ENCODE measurements around the gene MMD2.
"Not testable (repeated sequence)": the region's sequence is repeated elsewhere in the genome, so short reads cannot be mapped to it uniquely, and the experiment has no call there.

Gene MMD2

DNA sequence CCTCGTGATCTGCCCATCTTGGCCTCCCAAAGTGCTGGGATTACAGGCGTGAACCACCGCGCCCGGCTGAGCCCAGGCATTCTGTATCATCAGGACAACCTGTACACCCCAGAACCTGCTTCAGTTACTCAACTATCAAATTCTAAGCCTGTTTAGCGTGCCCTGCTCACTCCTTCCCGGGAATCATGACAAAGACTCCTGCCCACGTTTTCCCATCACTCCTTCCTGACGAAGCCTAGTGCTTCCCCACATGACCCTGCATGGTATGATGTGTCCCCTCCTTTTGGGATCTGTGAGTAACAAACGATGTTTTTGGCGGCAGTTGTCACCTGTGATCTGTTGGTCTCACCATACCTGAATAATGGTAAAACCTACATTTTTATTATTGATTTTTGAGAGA lies 63.2 kb downstream of the MMD2 start:
- H3K36me3 ChIP-seq (ENCODE audit: control insufficient read depth, insufficient read depth, low read length) = no peaks in the 10 kb centered on the region
- no CpG with 5 or more reads among the region's 11 CpGs for WGBS (ENCODE audit: insufficient coverage, insufficient read length)
- H3K4me3 ChIP-seq (ENCODE audit: low read length) = no peak overlapping the region
- DNase-seq (ENCODE audit: low read depth, low spot score) = no peak
- H3K27ac ChIP-seq (ENCODE audit: low read length) = no peak overlapping the region
- no peaks in the 10 kb centered on the region for H3K4me1 ChIP-seq (ENCODE audit: control insufficient read depth, insufficient read depth, low read length)
- no peaks in the 10 kb centered on the region; the same call in 1 of the 2 replicates for H3K9me3 ChIP-seq (ENCODE audit: control insufficient read depth, insufficient read depth, low read length)
- no peaks in the 10 kb centered on the region for H3K27me3 ChIP-seq (ENCODE audit: control insufficient read depth, insufficient read depth, low read length)

DNA sequence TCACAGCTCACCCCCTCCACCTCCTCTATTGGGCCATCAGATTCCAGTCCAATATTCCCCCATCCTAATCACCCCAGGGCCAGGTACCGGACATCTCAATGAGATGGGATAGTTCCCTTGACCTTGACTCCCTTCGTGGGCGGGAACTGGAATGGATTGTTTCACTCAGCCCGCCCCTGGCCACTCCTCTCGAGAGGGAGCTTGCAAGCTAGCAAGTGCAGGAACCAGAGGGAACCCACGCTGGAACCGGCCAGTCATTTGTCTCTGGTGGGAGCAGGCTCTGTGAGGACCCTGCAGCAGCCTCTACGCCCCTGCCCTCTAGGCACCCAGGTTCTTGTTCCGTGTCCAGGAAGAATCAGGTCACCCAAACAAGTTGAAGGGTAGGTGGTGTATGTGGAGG lies 64.5 kb downstream of the MMD2 start:
- Histone ChIP-seq H3K4me3 (ENCODE audit: low read length) (no peak overlapping the region), H3K9me3 (ENCODE audit: control insufficient read depth, insufficient read depth, low read length) (no peaks in the 10 kb centered on the region; the same call in 1 of the 2 replicates), H3K36me3 (ENCODE audit: control insufficient read depth, insufficient read depth, low read length) (no peaks in the 10 kb centered on the region), H3K27me3 (ENCODE audit: control insufficient read depth, insufficient read depth, low read length) (no peaks in the 10 kb centered on the region), H3K4me1 (ENCODE audit: control insufficient read depth, insufficient read depth, low read length) (no peaks in the 10 kb centered on the region), H3K27ac (ENCODE audit: low read length) (no peak overlapping the region)
- DNase-seq (ENCODE audit: low read depth, low spot score) = no peak
- no CpG with 5 or more reads among the region's 9 CpGs for WGBS (ENCODE audit: insufficient coverage, insufficient read length)

DNA sequence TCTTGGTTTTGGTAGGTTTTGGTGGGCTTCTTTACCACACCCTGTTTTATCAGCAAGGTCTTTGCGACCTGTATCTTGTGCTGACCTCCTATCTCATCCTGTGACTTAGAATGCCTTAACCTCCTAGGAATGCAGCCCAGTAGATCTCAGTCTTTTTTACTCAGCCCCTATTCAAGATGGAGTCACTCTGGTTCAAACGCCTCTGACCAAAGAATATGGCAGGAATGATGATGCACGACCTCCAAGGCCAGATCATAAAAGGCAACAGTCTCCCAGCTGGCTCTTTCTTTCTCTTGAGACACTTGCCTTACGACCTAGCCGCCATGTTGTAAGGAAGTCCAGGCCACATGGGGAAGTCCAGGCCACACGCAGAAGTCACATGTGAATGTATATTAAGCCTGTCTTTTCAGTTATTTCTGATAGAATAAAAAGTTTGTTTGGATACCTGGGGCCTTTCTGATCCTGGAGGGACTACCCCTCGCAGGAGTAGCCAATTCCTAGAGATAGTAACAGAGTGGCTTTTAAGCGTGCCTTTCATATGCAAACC lies 65.0 kb downstream of the MMD2 start:
- Histone ChIP-seq H3K27me3 (ENCODE audit: control insufficient read depth, insufficient read depth, low read length) (no peaks in the 10 kb centered on the region), H3K36me3 (ENCODE audit: control insufficient read depth, insufficient read depth, low read length) (no peaks in the 10 kb centered on the region), H3K27ac (ENCODE audit: low read length) (no peak overlapping the region), H3K4me1 (ENCODE audit: control insufficient read depth, insufficient read depth, low read length) (no peaks in the 10 kb centered on the region), H3K4me3 (ENCODE audit: low read length) (no peak overlapping the region), H3K9me3 (ENCODE audit: control insufficient read depth, insufficient read depth, low read length) (no peaks in the 10 kb centered on the region; the same call in 1 of the 2 replicates)
- no peak for DNase-seq (ENCODE audit: low read depth, low spot score)
- WGBS (ENCODE audit: insufficient coverage, insufficient read length) = no CpG with 5 or more reads among the region's 8 CpGs

DNA sequence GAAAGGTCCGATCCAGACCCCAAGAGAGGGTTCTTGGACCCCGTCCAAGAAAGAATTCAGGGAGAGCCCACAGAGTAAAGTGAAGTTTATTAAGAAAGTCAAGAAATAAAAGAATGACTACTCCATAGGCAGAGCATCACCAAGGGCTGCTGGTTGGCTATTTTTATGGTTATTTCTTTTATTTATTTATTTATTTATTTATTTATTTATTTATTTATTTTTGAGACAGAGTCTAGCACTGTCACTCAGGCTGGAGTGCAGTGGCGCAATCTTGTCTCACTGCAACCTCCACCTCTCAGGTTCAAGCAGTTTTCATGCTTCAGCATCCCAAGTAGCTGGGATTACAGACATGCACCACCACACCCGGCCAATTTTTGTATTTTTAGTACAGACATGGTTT lies 65.8 kb downstream of the MMD2 start:
- not testable (repeated sequence) for DNase-seq (ENCODE audit: low read depth, low spot score); H3K36me3 ChIP-seq (ENCODE audit: control insufficient read depth, insufficient read depth, low read length); H3K27me3 ChIP-seq (ENCODE audit: control insufficient read depth, insufficient read depth, low read length); H3K4me3 ChIP-seq (ENCODE audit: low read length); H3K9me3 ChIP-seq (ENCODE audit: control insufficient read depth, insufficient read depth, low read length); H3K4me1 ChIP-seq (ENCODE audit: control insufficient read depth, insufficient read depth, low read length); H3K27ac ChIP-seq (ENCODE audit: low read length)
- WGBS (ENCODE audit: insufficient coverage, insufficient read length) = no CpG with 5 or more reads among the region's 4 CpGs

DNA sequence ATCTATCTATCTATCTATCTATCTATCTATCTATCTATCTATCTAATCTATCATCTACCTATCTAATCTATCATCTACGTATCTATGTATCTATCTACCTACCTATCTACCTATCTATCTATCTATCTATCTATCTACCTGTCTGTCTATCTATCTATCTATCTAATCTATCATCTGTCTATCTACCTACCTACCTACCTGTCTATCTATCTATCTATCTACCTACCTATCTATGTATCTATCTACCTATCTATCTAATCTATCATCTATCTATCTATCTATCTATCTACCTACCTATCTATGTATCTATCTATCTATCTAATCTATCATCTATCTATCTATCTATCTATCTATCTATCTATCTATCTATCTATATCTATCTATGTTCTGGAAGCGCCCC lies 67.5 kb downstream of the MMD2 start:
- WGBS (ENCODE audit: insufficient coverage, insufficient read length) = 72% methylated on average over 1 of the region's 2 CpGs
- H3K27me3 ChIP-seq (ENCODE audit: control insufficient read depth, insufficient read depth, low read length); H3K4me3 ChIP-seq (ENCODE audit: low read length); H3K9me3 ChIP-seq (ENCODE audit: control insufficient read depth, insufficient read depth, low read length); H3K4me1 ChIP-seq (ENCODE audit: control insufficient read depth, insufficient read depth, low read length); H3K36me3 ChIP-seq (ENCODE audit: control insufficient read depth, insufficient read depth, low read length); H3K27ac ChIP-seq (ENCODE audit: low read length); DNase-seq (ENCODE audit: low read depth, low spot score): not testable (repeated sequence)

DNA sequence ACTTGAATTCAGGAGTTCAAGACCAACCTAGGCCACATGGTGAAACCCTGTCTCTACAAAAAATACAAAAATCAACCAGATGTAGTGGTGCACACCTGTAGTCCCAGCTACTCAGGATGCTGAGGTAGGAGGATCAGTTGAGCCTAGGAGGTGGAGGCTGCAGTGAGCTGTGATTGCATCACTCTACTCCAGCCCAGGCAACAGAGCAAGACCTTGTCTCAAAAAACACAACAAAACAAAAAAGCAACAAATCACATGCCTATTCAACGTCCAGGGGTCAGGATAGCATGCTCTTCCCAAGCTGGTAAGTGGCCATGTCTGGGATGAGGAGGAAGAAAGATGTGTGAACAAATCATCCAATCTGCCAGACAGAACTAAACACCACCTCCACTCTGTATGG lies 69.3 kb downstream of the MMD2 start:
- Histone ChIP-seq H3K4me3 (ENCODE audit: low read length) (no peak overlapping the region), H3K27me3 (ENCODE audit: control insufficient read depth, insufficient read depth, low read length) (no peaks in the 10 kb centered on the region), H3K4me1 (ENCODE audit: control insufficient read depth, insufficient read depth, low read length) (no peaks in the 10 kb centered on the region), H3K9me3 (ENCODE audit: control insufficient read depth, insufficient read depth, low read length) (no peaks in the 10 kb centered on the region; the same call in 1 of the 2 replicates), H3K36me3 (ENCODE audit: control insufficient read depth, insufficient read depth, low read length) (no peaks in the 10 kb centered on the region), H3K27ac (ENCODE audit: low read length) (no peak overlapping the region)
- no peak for DNase-seq (ENCODE audit: low read depth, low spot score)
- no CpG with 5 or more reads among the region's 1 CpG for WGBS (ENCODE audit: insufficient coverage, insufficient read length)

DNA sequence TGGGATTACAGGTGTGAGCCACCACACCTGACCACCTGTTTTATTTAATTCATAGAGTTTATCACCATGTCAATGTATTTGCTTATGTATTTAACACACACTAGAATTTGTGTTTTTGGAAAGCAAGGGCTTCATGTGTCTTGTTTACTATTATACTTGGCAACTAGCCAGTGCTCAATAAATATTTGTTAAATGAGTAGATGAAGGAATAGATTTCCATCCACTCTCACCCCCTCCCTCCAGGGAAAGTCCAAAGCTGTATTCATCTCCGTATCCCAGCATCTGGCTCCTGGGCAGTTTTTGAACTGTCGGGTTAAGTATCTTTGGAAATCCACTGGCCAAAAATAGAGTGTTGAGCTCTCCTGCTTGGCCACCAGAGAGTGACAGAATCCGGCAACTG lies 70.8 kb downstream of the MMD2 start:
- H3K27me3 ChIP-seq (ENCODE audit: control insufficient read depth, insufficient read depth, low read length) = no peaks in the 10 kb centered on the region
- H3K36me3 ChIP-seq (ENCODE audit: control insufficient read depth, insufficient read depth, low read length) = no peaks in the 10 kb centered on the region
- WGBS (ENCODE audit: insufficient coverage, insufficient read length) = no CpG with 5 or more reads among the region's 3 CpGs
- H3K9me3 ChIP-seq (ENCODE audit: control insufficient read depth, insufficient read depth, low read length) = no peaks in the 10 kb centered on the region; the same call in 1 of the 2 replicates
- no peaks in the 10 kb centered on the region for H3K4me1 ChIP-seq (ENCODE audit: control insufficient read depth, insufficient read depth, low read length)
- no peak overlapping the region for H3K4me3 ChIP-seq (ENCODE audit: low read length)
- H3K27ac ChIP-seq (ENCODE audit: low read length) = no peak overlapping the region
- DNase-seq (ENCODE audit: low read depth, low spot score) = no peak

DNA sequence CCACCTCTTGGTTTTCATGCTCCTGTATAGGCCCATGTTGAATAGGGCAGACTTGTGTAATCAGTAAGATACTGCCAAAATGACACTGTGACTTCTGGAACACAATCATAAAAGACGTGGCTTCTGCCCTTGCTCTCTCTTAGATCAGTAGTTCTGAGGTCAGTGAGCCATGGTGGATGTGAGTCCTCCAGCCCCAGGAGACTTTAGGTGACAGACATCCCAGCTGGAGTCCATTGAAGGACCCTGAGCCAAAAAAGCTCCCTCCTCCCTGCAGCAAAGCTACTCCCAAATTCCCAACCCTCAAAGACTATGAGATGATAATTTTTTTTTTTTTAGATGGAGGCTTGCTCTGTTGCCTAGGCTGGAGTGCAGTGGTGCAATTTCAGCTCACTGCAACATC lies 72.3 kb downstream of the MMD2 start:
- H3K4me3 ChIP-seq (ENCODE audit: low read length) = no peak overlapping the region
- no peaks in the 10 kb centered on the region for H3K36me3 ChIP-seq (ENCODE audit: control insufficient read depth, insufficient read depth, low read length)
- no peaks in the 10 kb centered on the region for H3K27me3 ChIP-seq (ENCODE audit: control insufficient read depth, insufficient read depth, low read length)
- WGBS (ENCODE audit: insufficient coverage, insufficient read length) = no CpG with 5 or more reads among the region's 1 CpG
- no peak overlapping the region for H3K27ac ChIP-seq (ENCODE audit: low read length)
- DNase-seq (ENCODE audit: low read depth, low spot score) = no peak
- H3K4me1 ChIP-seq (ENCODE audit: control insufficient read depth, insufficient read depth, low read length) = no peaks in the 10 kb centered on the region
- H3K9me3 ChIP-seq (ENCODE audit: control insufficient read depth, insufficient read depth, low read length) = no peaks in the 10 kb centered on the region; the same call in 1 of the 2 replicates

DNA sequence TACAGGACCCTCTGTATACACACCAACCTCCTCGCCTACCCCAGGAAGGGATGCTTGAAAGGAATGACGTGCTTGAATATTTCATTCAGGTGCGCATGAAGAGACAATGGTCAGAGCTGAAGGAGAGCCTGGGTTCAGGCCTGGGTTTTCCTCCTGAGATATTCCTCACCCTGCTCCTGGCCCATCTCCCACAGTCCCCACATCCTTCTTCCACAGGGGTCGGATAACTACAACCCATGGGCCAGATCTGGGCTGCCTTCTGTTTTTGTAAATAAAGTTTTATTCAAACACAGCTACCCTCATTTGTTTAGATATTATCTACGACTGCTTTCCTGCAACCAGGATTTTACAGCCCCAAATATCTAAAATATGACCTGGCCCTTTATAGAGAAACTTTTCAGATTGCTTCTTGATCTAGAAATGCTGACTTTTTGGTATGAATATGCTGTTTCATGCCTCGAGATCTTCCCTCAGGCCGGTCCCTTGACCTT lies 73.6 kb downstream of the MMD2 start:
- Histone ChIP-seq H3K36me3 (ENCODE audit: control insufficient read depth, insufficient read depth, low read length) (no peaks in the 10 kb centered on the region), H3K27me3 (ENCODE audit: control insufficient read depth, insufficient read depth, low read length) (no peaks in the 10 kb centered on the region), H3K4me3 (ENCODE audit: low read length) (no peak overlapping the region), H3K27ac (ENCODE audit: low read length) (no peak overlapping the region), H3K9me3 (ENCODE audit: control insufficient read depth, insufficient read depth, low read length) (no peaks in the 10 kb centered on the region; the same call in 1 of the 2 replicates), H3K4me1 (ENCODE audit: control insufficient read depth, insufficient read depth, low read length) (no peaks in the 10 kb centered on the region)
- no peak for DNase-seq (ENCODE audit: low read depth, low spot score)
- no CpG with 5 or more reads among the region's 7 CpGs for WGBS (ENCODE audit: insufficient coverage, insufficient read length)

DNA sequence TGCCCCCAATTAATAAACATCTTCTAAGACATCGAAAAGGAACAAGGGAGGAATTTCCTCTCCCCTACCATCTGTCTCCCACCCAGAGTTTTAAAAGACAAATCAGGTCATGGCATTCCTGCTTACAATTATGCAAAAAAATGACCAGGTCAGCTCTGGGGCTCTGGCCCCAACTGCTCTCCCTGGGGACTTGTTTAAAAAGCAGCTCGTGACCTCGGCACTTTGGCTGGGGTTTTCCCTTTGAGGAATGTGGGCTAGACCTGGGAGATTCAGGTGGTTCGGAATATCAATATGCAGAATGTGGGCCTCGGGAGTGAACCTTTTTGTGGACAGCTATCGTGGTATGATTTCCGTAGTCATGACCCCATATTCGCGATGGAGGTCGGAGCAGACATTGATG lies 74.8 kb downstream of the MMD2 start:
- no peaks in the 10 kb centered on the region; the same call in 1 of the 2 replicates for H3K9me3 ChIP-seq (ENCODE audit: control insufficient read depth, insufficient read depth, low read length)
- H3K36me3 ChIP-seq (ENCODE audit: control insufficient read depth, insufficient read depth, low read length) = no peaks in the 10 kb centered on the region
- no peak overlapping the region for H3K4me3 ChIP-seq (ENCODE audit: low read length)
- H3K27ac ChIP-seq (ENCODE audit: low read length) = no peak overlapping the region
- DNase-seq (ENCODE audit: low read depth, low spot score) = no peak
- no peaks in the 10 kb centered on the region for H3K27me3 ChIP-seq (ENCODE audit: control insufficient read depth, insufficient read depth, low read length)
- WGBS (ENCODE audit: insufficient coverage, insufficient read length) = no CpG with 5 or more reads among the region's 10 CpGs
- H3K4me1 ChIP-seq (ENCODE audit: control insufficient read depth, insufficient read depth, low read length) = no peaks in the 10 kb centered on the region
